MM.1S (cell line): Measurements from ENCODE around the gene PPOX.

Source experiments
- CTCF ChIP-seq: fragments of 300-600 bp; sonication (generic); IDR thresholded peaks from 2 replicates; pipeline ENCODE4 v1.5.1; 2016; ENCODE audit warnings: antibody characterized with exemption, low read length, mixed read lengths
- EZH2 ChIP-seq: fragments of 300-600 bp; sonication (generic); optimal IDR thresholded peaks from 2 replicates; pipeline ENCODE3; 2017; ENCODE audit warnings: low read depth, mild to moderate bottlenecking, antibody characterized with exemption, low read length, mixed read lengths
- EZH2phosphoT487 ChIP-seq: fragments of 300-600 bp; sonication (generic); IDR thresholded peaks from 2 replicates; pipeline ENCODE4 v1.6.1; 2018; ENCODE audit warnings: antibody characterized with exemption, low read length

- TF ChIP-seq CTCF (no peak), EZH2 (no peak), EZH2phosphoT487 (no peak)
Observed at GRCh38 chr1:161158316-161159010, 7.8 kb upstream of the PPOX start.
